Measurements from ENCODE around the gene MRPL44. TPM values are rescaled to one million over a fixed set of nuclear protein-coding genes. Genes with fewer than 3 reads are reported as not detected.

Gene MRPL44
- total RNA-seq, 4 donors from 2014 or later = 25.8 to 40.6 (median 33.7) TPM

- Histone ChIP-seq H3K36me3 (no peaks in the 10 kb centered on the region), H3K4me3 (no peak overlapping the region), H3K27me3 (no peaks in the 10 kb centered on the region), H3K27ac (no peak overlapping the region), H3K4me1 (no peaks in the 10 kb centered on the region), H3K9me3 (no peaks in the 10 kb centered on the region)
- ATAC-seq (no peak), DNase-seq (no peak)
- TF ChIP-seq POLR2A (IDR thresholded peaks at IDR 0.05) (no peak), CTCF (IDR thresholded peaks at IDR 0.05 in 4 of 5, conservative IDR thresholded peaks at IDR 0.05 in 1 of 5) (no peak)
- intact Hi-C loops (cut with DNase I; ENCODE audit: low total_unique reads) = no loop called here
- in situ Hi-C loops (cut with MboI; ENCODE audit: low sequenced_read_pairs in 4 of 4) = no loop called here
Measured at GRCh38 chr2:223978451-223978850, 21.2 kb downstream of the MRPL44 start.

- in situ Hi-C loops (cut with MboI; ENCODE audit: low sequenced_read_pairs in 4 of 4) = no loop called here
- Histone ChIP-seq H3K27me3 (no peaks in the 10 kb centered on the region), H3K4me1 (no peaks in the 10 kb centered on the region), H3K27ac (no peak overlapping the region), H3K36me3 (no peaks in the 10 kb centered on the region), H3K4me3 (no peak overlapping the region), H3K9me3 (no peaks in the 10 kb centered on the region)
- no peak for TF ChIP-seq CTCF (IDR thresholded peaks at IDR 0.05 in 4 of 5, conservative IDR thresholded peaks at IDR 0.05 in 1 of 5)
- TF ChIP-seq POLR2A (IDR thresholded peaks at IDR 0.05) = no peak
- intact Hi-C loops (cut with DNase I; ENCODE audit: low total_unique reads) = no loop called here
- DNase-seq (no peak), ATAC-seq (no peak)
Measured at GRCh38 chr2:223979730-223980396, 22.6 kb downstream of the MRPL44 start.

GRCh38 chr2:223980397-223980735, 23.1 kb downstream of the MRPL44 start:
- ATAC-seq (no peak), DNase-seq (no peak)
- Histone ChIP-seq H3K9me3 (no peaks in the 10 kb centered on the region), H3K4me1 (no peaks in the 10 kb centered on the region), H3K4me3 (no peak overlapping the region), H3K27ac (no peak overlapping the region), H3K27me3 (no peaks in the 10 kb centered on the region), H3K36me3 (no peaks in the 10 kb centered on the region)
- in situ Hi-C loops (cut with MboI; ENCODE audit: low sequenced_read_pairs in 4 of 4) = no loop called here
- no peak for TF ChIP-seq POLR2A (IDR thresholded peaks at IDR 0.05)
- TF ChIP-seq CTCF (IDR thresholded peaks at IDR 0.05 in 4 of 5, conservative IDR thresholded peaks at IDR 0.05 in 1 of 5) = no peak
- intact Hi-C loops (cut with DNase I; ENCODE audit: low total_unique reads) = no loop called here

- Histone ChIP-seq H3K9me3 (no peaks in the 10 kb centered on the region), H3K4me3 (no peak overlapping the region), H3K27me3 (no peaks in the 10 kb centered on the region), H3K27ac (no peak overlapping the region), H3K4me1 (no peaks in the 10 kb centered on the region), H3K36me3 (no peaks in the 10 kb centered on the region)
- no peak for TF ChIP-seq CTCF (IDR thresholded peaks at IDR 0.05 in 4 of 5, conservative IDR thresholded peaks at IDR 0.05 in 1 of 5)
- no peak for TF ChIP-seq POLR2A (IDR thresholded peaks at IDR 0.05)
- in situ Hi-C loops (cut with MboI; ENCODE audit: low sequenced_read_pairs in 4 of 4) (no loop called here), intact Hi-C loops (cut with DNase I; ENCODE audit: low total_unique reads) (no loop called here)
- ATAC-seq = no peak
- no peak for DNase-seq
Measured at GRCh38 chr2:223980803-223981202, 23.5 kb downstream of the MRPL44 start.

GRCh38 chr2:223981241-223981640, 24.0 kb downstream of the MRPL44 start:
- TF ChIP-seq CTCF (IDR thresholded peaks at IDR 0.05 in 4 of 5, conservative IDR thresholded peaks at IDR 0.05 in 1 of 5) = no peak
- ATAC-seq = no peak
- intact Hi-C loops (cut with DNase I; ENCODE audit: low total_unique reads) (no loop called here), in situ Hi-C loops (cut with MboI; ENCODE audit: low sequenced_read_pairs in 4 of 4) (no loop called here)
- no peaks in the 10 kb centered on the region for H3K27me3 ChIP-seq
- no peak overlapping the region for H3K4me3 ChIP-seq
- H3K4me1 ChIP-seq = no peaks in the 10 kb centered on the region
- DNase-seq = no peak
- no peaks in the 10 kb centered on the region for H3K9me3 ChIP-seq
- H3K36me3 ChIP-seq = no peaks in the 10 kb centered on the region
- H3K27ac ChIP-seq = no peak overlapping the region
